NCI-H2171 treated with DMSO at 0.1 percent for 48 hours (cell line): ENCODE results near the gene STRA6.

Experiments used
- DNase-seq: peaks from one replicate; lab custom pipeline; 2025; lab: John Stamatoyannopoulos, UW

The STRA6 gene

DNA sequence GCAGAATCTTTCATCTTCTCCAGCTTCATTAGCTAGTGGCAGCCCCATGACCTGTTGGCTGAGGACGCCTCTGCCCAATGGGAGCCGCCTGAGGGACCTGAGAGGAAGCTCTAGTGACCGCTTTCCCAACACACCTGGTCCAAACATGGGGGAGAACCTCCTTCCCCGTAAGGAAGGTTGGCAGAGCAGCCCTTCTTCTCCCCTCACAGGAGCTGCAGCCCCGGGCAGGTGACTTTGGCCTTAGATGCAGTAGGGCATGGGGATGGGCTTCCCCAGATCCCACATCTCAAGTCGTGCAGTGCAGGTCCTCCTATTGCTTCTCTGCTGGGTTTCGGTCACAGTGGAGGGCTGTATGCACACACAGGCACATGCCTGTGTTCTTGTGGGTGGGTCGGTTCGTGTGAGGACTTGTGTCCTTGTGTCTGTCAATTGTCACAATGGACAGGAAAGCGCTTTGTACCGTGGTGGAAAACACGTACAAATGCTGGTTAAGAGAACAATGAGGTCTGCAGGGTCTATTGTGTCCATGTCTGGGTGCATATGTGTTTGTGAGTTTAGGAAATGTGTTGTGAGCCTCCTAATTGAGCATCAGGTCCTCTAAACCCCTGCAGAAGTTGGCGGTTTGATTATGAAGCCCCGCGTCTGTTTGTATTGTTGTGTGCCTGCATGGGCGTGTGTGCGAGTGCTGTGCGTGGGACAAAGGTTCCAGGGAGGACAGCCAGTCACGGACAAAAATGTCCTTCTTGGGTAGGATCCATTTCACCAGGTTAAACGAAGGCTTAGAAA is 70.8 kb downstream of the STRA6 start:
- DNase-seq, result no peak

DNA sequence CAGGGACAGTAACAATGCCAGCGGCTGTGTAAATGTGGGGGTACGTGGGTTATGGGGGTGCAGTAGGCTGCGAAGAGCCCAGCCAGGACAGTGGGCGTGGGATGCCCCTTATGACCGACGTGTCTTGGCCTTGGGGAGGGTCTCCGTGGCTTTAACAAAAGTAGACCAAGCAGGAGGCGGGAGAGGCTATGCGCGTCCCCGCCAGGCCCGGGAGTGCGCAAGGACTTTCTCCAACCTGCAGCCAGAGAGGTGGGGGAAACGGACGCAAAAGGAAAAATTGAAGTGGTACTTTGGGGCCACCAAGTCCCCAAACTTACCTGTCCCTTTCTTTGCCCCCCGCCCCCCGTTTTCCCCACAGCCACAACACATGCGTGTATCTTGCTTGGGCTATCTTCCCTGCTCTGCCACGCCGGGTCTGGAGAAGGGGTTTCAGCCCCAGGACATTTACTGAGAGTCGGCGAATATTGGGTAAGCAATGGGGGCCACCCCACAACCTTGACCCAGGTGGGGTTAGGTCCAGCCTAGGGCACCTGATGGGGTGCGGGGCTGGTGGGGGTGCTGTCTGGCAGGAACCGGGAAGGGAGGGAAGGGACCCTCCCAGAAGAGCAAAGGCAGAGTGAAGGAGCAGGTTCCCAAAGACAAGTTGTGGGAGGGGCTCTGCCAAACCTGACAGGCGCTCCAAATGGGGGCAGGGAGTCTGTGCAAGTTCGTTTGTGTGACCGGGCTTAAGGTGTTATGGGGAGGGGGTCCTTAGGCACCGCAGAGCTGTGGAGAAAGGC is 71.5 kb downstream of the STRA6 start:
- no peak for DNase-seq

DNA sequence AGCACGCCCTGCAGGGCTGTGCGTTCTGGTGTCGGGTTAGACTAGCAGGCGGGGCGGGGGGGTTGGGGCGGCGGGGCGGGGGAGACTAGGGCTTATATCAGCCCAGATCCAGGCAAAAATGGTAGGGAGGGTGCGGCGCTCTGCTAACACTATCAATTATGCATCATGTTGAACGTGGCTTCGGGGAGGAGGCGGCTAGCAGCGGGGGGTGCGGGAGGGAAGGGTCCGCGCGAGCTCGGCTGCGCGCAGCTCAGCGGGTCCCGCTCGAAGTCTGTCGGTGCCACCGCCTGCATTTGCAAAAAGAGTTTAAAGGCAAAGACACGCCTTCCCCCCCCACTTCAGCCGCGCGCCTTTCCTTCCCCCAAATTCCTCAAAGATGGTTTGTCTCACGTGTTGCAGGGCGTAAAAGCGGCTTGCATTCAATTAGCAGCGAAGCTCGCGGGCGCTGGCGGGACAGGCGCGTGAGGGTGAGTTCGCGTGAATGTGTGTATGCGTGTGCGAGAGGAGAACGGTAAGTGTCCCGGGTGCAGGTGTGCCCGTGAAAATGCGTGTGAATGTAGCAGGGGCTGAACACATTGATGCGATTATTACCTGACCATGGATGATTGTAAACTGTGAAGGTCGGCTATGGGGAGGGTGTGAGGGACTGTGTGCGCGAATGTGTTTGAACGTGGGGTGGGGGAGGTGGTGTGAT is 72.3 kb downstream of the STRA6 start, which contains the start of gene ISLR2:
Gene ISLR2, plus strand, starts transcription at position 432 of the 694 bp plus-strand sequence. CDS start 2,169 bp downstream, outside the sequence.
- no peak for DNase-seq

DNA sequence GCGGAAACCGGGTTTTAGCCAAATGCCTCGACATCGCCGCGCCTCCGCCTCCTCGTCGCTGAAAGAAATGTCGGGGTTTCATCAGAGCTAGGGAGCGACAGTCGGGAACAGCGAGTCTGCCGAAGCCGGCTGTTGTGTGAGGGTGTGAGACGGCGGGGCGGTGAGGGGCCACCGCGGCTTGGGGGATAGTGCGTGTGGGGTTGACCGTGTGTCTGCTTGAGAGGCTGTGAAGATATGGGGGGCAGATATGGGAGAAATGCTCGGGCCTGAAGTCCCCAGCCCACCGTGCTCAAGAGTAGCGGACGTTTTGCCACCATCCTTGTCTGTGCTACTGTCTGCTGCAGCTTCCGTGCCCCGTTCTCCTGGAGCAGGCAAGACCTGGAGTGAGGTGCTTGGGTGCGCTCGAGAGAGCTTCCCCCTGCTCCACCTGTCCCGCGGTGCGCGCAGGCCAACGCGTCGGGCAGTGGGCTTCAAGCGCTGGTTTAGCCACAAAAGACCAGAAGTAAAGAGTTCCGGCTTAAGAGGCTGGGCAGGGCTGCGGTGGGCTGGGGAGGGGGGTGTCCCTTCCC is 72.9 kb downstream of the STRA6 start:
- peak; percentile 51 for DNase-seq
